Inflammatory macrophage treated with lipopolysaccharide for 1 hour (primary cell): ENCODE data around the gene H1-8.
"Not testable (repeated sequence)": the region's sequence is repeated elsewhere in the genome, so short reads cannot be mapped to it uniquely, and the experiment has no call there.

Experiments
- DNase-seq, 2 donors: peaks; one replicate each; pipeline ENCODE4 v3.0.0-alpha.2; 2020 to 2022

The H1-8 gene

GRCh38 chr3:129515108-129515820 is 27.7 kb upstream of the H1-8 start:
- peak in 1 of 2 donors; percentile 57 for DNase-seq

- DNase-seq: not testable (repeated sequence)
These were observed 27.0 kb upstream of the H1-8 start for GRCh38 chr3:129515821-129516432.

DNA sequence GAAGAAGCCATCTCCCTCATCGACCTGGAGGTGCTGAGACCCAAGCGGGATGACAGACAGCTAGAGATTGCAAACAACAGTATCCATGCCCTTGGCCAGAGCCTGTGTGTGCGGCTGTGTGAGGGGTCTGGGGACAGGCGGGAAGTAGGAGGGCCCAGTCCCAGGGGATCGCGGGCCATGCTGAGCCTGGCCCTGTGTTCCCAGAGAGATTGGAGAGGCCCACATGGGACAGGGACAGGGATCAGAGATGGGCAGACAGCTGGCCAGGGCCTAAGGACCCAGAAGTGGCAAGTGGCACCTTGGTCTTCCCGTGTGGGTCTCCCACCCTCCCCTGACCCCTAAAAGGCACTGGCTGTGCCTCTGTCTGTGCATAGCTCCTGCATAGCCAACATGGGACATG is 25.5 kb upstream of the H1-8 start:
- no peak for DNase-seq

GRCh38 chr3:129518038-129518561 is 24.9 kb upstream of the H1-8 start:
- DNase-seq: no peak

- DNase-seq: no peak
These were observed 24.4 kb upstream of the H1-8 start for GRCh38 chr3:129518581-129518980.

DNA sequence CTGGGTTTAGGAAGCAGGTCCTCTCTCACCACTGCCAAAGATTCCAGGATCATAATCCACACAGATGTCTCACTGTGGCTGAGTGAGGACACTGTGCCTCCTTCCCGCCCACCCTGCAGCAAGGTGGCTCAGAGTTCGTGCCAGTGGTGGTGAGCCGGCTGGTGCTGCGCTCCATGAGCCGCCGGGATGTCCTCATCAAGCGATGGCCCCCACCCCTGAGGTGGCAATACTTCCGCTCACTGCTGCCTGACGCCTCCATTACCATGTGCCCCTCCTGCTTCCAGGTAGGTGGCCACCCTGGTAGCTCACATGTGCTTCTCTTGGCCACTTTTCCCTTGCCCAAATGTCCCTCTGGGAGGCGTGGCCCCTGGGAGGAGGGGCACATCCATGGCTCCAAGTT is 23.5 kb upstream of the H1-8 start:
- DNase-seq: no peak

DNA sequence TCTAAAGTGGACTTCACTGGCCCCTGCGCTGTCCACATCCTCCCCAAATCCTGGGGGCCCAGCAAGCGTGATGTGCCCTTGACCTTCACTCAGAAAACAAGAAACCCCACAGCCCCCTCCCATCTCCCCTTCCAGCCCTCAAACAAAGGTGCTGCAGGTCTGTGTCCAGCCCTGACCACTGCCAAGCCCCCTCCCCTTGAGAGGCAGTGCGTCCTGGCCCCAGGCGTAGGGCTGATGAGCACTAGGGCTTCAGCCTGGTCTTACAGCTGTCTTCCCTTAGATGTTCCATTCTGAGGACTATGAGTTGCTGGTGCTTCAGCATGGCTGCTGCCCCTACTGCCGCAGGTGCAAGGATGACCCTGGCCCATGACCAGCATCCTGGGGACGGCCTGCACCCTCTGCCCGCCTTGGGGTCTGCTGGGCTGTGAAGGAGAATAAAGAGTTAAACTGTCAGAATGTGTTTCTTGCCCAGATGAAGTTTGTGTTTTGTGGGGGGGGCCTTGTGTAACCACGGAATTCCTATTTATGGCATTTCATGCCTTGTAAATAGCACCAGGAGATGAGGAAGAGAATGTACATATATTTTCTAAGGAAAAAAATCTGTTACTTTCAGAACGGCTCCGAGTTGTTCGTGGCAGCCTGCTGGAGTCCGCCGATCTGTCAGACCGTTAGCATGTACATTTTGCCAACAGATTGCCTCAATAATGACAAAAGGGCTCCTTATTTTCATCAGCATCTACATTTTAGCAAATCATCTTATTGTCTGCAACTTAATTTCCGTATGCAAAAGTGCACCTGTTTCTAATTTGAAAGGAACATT is 22.9 kb upstream of the H1-8 start:
- no peak for DNase-seq

DNA sequence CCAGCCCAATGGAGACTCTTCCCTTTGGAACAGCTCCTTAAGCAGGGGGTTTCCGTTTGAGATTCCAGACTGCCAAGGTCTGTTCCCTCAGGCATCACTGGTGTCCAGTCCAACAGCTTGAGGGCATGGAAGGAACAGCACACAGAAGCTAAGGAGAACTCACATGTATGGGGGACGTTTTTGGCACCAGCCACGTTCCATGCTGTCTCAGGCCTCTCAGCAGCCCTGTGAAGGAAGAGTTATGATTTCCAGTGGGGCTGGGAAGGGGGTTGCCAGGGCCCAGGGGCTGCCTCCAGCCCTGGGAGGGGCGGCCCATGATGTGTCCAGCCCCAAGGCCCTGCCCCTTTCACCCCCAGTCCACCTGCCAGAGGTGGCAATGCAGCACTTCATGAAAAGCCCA is 22.0 kb upstream of the H1-8 start:
- no peak for DNase-seq

GRCh38 chr3:129521611-129522010 is 21.4 kb upstream of the H1-8 start:
- DNase-seq: no peak

DNA sequence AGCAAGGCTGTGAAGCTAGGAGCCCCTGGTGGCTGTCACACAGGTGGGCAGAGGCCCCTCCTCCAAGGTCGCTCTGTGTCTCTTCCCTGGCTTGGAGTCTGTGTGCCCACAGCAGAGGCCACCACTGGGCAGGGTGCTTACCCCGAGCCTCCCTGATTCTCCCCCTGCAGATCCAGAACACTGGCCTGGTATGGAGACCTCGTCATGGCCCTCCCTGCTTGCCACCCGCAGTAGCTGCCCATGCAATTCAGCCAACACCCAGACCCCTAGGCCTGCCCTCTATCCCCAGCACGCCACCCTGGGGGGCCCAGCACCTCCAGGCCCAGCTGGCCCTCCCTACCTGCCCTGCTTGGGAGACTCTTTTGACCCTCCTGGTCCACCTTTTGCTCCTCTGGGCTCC is 20.0 kb upstream of the H1-8 start:
- DNase-seq: no peak

- DNase-seq: no peak
These were observed 18.9 kb upstream of the H1-8 start for GRCh38 chr3:129524081-129524480.

- DNase-seq: peak; percentile 85 to 96
These were observed 17.5 kb upstream of the H1-8 start for GRCh38 chr3:129525341-129525968.

DNA sequence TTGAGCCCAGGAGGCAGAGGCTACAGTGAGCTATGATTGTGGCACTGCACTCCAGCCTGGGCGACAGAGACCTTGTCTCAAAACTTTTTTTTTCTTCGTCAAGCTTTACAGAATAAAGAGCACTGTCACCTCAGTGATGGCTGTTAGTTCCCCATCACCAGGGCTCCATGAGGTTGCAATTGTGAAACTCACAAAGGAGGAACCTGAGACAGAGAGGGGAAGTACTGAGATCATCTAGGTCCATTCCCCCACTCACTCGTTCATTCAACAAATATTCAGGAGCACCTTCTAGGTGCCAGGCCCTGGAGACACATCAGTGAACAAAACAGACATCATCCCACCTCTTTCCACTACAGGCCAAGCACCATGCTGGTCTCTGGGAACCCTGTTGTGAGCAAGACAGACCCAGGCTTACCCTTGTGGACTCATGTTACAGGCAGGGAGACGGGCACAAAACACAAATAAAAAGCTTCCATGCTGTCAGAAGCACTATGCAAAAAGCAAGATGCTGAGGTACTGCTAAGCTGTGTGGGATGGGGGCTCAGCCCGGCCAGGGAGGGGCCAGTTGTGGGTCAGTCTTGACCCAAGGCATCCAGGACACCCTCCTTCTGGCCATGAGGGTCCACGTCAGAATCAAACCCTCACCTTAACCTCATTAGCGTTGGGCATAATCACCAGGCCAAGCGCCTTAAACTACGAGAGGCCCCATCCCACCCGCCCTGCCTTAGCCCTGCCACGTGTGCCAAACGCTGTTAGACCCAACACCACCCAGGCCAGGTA is 16.7 kb upstream of the H1-8 start:
- DNase-seq: peak; percentile 86 to 95

DNA sequence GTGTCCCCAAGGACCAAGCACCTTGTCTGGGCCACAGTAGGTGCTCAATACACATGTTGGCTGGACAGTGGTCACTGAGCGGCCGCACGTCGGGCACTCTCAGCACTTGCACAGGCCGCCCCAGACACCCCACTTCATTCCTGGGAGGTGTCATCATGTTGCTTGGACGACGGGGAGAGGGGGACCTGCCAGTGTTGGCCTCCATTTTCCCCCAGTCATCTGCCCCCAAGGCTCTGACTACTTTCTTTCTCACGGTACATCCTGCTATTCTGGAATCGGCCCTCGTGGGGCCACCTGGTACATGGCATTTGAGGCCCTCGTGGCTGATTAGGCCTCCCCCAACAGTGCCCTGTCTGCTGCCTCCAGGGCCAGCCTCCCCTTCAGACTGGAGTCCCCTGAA is 15.7 kb upstream of the H1-8 start:
- DNase-seq: no peak

GRCh38 chr3:129528589-129529100 is 14.3 kb upstream of the H1-8 start, which contains the start of gene RHO:
Gene RHO, plus strand, starts transcription at chr3:129528639. Its CDS starts 95 bp downstream, at chr3:129528734.
- peak; percentile 36 to 75 for DNase-seq

DNA sequence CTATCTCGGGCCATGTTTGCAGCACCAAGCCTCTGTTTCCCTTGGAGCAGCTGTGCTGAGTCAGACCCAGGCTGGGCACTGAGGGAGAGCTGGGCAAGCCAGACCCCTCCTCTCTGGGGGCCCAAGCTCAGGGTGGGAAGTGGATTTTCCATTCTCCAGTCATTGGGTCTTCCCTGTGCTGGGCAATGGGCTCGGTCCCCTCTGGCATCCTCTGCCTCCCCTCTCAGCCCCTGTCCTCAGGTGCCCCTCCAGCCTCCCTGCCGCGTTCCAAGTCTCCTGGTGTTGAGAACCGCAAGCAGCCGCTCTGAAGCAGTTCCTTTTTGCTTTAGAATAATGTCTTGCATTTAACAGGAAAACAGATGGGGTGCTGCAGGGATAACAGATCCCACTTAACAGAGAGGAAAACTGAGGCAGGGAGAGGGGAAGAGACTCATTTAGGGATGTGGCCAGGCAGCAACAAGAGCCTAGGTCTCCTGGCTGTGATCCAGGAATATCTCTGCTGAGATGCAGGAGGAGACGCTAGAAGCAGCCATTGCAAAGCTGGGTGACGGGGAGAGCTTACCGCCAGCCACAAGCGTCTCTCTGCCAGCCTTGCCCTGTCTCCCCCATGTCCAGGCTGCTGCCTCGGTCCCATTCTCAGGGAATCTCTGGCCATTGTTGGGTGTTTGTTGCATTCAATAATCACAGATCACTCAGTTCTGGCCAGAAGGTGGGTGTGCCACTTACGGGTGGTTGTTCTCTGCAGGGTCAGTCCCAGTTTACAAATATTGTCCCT is 13.4 kb upstream of the H1-8 start:
- no peak for DNase-seq

GRCh38 chr3:129530251-129530791 is 12.7 kb upstream of the H1-8 start:
- DNase-seq: peak; percentile 48 to 89

GRCh38 chr3:129530821-129531220 is 12.2 kb upstream of the H1-8 start:
- DNase-seq: no peak

- peak; percentile 28 to 59 for DNase-seq
These were observed 11.3 kb upstream of the H1-8 start for GRCh38 chr3:129531699-129532098.

DNA sequence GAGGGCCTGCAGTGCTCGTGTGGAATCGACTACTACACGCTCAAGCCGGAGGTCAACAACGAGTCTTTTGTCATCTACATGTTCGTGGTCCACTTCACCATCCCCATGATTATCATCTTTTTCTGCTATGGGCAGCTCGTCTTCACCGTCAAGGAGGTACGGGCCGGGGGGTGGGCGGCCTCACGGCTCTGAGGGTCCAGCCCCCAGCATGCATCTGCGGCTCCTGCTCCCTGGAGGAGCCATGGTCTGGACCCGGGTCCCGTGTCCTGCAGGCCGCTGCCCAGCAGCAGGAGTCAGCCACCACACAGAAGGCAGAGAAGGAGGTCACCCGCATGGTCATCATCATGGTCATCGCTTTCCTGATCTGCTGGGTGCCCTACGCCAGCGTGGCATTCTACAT is 10.7 kb upstream of the H1-8 start:
- DNase-seq: no peak

DNA sequence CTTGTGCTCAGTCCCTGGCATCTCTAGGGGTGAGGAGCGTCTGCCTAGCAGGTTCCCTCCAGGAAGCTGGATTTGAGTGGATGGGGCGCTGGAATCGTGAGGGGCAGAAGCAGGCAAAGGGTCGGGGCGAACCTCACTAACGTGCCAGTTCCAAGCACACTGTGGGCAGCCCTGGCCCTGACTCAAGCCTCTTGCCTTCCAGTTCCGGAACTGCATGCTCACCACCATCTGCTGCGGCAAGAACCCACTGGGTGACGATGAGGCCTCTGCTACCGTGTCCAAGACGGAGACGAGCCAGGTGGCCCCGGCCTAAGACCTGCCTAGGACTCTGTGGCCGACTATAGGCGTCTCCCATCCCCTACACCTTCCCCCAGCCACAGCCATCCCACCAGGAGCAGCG is 9.6 kb upstream of the H1-8 start:
- no peak for DNase-seq
